ENCODE measurements around the gene ZNF500.

DNA sequence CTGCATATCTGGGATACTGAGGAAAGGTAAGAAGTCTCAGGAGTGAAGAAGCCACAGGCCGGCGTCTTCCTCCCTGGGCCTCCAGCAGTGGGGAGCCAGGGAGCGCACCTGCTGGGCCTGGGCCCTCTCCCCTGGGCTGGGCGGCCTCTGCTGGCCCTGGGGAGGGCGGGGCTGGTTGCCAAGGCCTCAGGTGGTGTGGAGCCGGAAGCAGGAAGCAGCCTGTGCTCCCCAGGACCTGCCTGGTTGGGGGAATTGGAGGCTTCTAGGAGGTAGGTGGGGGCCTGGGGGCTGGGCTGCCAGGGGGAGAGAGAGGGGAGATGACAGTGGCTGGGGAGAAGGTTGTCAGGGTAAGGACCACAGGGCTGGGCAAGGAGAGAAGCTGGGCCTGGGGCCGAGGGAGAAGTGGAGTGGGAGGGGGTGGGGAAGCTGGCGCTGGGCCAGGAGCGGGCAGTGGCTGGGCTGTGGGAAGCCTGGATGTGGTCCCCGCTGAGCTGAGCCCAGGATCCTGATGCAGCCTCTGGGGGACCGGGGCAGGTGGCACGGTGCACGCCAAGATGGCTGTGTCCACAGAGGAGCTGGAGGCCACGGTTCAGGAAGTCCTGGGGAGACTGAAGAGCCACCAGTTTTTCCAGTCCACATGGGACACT lies 28.3 kb upstream of the ZNF500 start, which contains the start of gene SMIM22:
- TF ChIP-seq, protein P1, sequence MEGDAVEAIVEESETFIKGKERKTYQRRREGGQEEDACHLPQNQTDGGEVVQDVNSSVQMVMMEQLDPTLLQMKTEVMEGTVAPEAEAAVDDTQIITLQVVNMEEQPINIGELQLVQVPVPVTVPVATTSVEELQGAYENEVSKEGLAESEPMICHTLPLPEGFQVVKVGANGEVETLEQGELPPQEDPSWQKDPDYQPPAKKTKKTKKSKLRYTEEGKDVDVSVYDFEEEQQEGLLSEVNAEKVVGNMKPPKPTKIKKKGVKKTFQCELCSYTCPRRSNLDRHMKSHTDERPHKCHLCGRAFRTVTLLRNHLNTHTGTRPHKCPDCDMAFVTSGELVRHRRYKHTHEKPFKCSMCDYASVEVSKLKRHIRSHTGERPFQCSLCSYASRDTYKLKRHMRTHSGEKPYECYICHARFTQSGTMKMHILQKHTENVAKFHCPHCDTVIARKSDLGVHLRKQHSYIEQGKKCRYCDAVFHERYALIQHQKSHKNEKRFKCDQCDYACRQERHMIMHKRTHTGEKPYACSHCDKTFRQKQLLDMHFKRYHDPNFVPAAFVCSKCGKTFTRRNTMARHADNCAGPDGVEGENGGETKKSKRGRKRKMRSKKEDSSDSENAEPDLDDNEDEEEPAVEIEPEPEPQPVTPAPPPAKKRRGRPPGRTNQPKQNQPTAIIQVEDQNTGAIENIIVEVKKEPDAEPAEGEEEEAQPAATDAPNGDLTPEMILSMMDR (IDR thresholded peaks at IDR 0.05; ENCODE audit: low read depth, low read length, poor library complexity, severe bottlenecking), result no peak
- no peak for TF ChIP-seq EZH2phosphoT487 (IDR thresholded peaks at IDR 0.05; ENCODE audit: borderline replicate concordance, low read length)

Measured in DOHH2 (cell line).